ENCODE data around the gene SMIM41.

The SMIM41 gene

DNA sequence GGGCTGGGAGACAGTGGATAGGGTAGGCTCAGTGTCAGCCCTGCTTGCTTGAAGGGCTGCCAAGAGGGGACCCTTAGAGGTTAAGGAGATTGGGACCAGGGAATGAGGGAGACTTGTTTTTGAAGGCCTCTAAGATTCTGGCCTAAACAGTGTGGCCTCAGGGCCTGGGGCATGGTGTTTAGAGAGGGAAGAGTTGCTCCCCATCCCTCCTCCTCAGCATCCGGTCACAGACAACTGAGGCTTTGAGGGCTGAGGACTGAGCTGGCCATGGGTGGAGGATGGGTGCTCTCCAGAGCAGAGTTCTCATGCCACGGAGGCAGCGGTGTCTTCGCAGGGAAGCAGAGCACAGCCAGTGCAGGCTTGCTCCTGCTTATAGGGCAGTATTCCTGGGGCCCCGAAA, 62.9 kb downstream of the SMIM41 start:
- Histone ChIP-seq H3K27me3 (replicated peaks) (no peaks in the 10 kb centered on the region), H3K27ac (no peak overlapping the region), H3K4me3 (ENCODE audit: low read depth, low read length) (no peak overlapping the region), H3K36me3 (replicated peaks) (no peaks in the 10 kb centered on the region)
- in situ Hi-C loops (cut with HindIII; ENCODE audit: low pct_ligation_motif_present, low sequenced_read_pairs) = no loop called here
- DNase-seq = no peak
- TF ChIP-seq, protein P1, sequence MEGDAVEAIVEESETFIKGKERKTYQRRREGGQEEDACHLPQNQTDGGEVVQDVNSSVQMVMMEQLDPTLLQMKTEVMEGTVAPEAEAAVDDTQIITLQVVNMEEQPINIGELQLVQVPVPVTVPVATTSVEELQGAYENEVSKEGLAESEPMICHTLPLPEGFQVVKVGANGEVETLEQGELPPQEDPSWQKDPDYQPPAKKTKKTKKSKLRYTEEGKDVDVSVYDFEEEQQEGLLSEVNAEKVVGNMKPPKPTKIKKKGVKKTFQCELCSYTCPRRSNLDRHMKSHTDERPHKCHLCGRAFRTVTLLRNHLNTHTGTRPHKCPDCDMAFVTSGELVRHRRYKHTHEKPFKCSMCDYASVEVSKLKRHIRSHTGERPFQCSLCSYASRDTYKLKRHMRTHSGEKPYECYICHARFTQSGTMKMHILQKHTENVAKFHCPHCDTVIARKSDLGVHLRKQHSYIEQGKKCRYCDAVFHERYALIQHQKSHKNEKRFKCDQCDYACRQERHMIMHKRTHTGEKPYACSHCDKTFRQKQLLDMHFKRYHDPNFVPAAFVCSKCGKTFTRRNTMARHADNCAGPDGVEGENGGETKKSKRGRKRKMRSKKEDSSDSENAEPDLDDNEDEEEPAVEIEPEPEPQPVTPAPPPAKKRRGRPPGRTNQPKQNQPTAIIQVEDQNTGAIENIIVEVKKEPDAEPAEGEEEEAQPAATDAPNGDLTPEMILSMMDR (IDR thresholded peaks at IDR 0.05; ENCODE audit: low read depth, low read length, missing control alignments) = no peak

DNA sequence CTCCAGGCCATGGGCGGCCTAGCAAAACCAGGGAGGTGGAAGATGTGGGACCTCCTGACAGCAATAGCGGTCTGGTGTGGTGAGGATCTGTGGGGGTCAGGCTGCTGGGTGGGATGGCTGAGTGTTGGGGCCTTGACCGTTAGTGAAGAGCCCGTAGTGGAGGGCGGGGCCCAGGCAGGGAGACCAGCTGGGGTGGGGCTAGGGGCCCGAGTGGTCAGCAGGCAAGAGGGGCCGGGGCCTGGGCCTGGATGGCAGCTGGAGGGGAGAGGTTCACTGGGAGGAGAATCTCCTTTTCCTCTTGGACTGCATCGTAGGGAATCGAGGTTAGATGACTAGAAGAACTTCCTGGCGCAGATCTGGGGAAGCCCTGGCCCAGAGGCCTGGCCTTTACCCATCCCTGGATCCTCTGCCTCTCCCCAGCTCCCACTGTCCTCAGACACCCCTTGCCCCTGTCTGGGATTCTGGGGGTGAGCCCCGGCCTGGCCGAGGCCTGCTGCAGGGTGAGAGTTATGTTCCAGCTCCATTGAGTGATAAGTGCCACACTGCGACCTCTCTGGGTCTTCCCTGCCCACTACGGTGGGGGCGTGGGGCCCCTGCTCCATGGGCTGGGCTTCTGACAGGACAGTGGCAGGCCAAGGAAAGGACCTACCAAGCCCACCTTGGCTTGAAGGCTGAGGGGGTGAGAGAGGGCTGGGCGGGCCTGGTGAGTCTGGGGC, 65.2 kb downstream of the SMIM41 start:
- no peak for DNase-seq
- H3K27ac ChIP-seq = no peak overlapping the region
- TF ChIP-seq, protein P1 (IDR thresholded peaks at IDR 0.05; ENCODE audit: low read depth, low read length, missing control alignments) = no peak
- H3K4me3 ChIP-seq (ENCODE audit: low read depth, low read length) = no peak overlapping the region
- in situ Hi-C loops (cut with HindIII; ENCODE audit: low pct_ligation_motif_present, low sequenced_read_pairs) = no loop called here
- H3K36me3 ChIP-seq (replicated peaks) = no peaks in the 10 kb centered on the region
- H3K27me3 ChIP-seq (replicated peaks) = no peaks in the 10 kb centered on the region

DNA sequence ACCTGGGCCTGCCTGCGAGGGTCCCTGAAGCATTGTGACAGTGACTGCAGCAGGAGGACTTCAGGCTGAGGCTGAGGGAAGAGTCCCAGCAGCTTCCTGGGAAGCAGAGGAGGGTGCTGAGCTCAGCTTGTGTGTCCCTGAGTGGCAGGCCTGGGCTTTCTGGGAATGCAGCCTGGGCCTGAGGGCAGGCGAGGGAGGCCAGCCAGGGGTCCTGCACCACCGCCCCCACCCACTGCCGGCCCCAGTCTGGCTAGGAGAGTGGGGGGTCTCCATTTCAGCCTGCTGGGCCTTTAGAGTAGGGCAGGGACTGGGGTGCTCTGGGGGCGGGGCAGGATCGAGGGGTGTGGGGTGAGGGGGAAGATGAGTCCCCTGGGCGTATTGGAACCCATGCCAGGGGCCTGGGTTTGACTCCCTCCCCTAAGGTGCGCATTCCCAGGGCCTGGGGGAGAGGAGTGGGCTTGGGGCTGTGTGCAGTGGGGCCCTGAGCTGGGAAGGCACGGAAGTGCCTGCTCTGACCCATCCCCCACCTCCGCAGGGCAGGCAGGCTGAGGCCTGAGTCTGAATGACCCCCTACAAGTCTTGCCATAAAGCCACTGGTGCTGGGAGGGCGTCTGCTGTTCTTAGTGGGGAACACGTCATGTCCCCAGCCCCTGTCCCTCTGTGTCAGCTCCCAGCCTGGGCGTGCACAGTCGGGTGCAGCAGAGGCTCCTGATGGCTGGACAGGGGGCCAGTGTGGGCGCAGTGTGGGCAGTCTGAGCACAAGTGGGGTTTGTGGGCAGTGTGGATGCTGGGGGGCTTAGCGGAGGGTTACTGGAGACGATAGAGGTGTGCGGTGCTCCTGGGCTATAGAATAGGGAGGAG, 66.0 kb downstream of the SMIM41 start:
- TF ChIP-seq, protein P1 (IDR thresholded peaks at IDR 0.05; ENCODE audit: low read depth, low read length, missing control alignments) = no peak
- H3K27ac ChIP-seq = no peak overlapping the region
- H3K4me3 ChIP-seq (ENCODE audit: low read depth, low read length) = no peak overlapping the region
- no peaks in the 10 kb centered on the region for H3K27me3 ChIP-seq (replicated peaks)
- H3K36me3 ChIP-seq (replicated peaks) = no peaks in the 10 kb centered on the region
- no peak for DNase-seq
- in situ Hi-C loops (cut with HindIII; ENCODE audit: low pct_ligation_motif_present, low sequenced_read_pairs) = no loop called here

DNA sequence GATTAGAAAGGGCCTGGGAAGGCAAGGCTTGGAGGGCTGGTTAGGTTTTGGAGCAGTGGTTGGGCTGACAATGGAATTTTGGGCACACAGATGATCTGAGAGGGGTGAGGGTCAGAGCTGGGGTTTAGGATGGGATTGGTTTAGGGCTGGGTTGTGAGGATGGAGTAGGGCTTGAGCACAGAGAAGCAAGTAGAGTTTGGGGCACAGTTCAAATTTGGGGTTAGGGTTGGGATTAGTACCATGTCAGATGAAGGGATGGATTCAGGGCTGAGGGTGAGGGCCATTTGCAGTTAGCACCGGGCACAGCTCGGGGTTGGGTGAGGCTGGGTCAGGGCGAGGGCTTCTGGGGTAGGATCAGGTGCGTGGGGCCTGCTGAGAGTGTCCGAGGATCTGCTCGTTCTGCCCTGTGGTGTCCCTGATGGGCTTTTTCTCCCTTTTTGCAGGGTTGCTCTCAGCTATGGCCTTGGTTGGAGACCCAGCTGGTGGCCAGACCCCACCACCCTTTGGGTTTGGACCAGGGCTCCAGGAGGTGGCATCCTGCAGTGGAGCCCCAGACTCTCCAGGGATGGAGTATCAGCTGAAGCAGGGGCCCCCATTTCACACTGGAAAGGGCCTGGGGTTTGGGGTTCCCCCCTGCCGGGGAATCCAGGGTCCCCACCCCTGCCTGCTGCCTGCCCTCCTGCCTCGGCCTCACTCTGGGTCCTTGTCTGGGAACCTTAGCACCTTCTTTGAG, 66.8 kb downstream of the SMIM41 start:
- Histone ChIP-seq H3K27ac (peak overlapping the region; percentile 82), H3K4me3 (ENCODE audit: low read depth, low read length) (no peak overlapping the region), H3K36me3 (replicated peaks) (no peaks in the 10 kb centered on the region), H3K27me3 (replicated peaks) (no peaks in the 10 kb centered on the region)
- in situ Hi-C loops (cut with HindIII; ENCODE audit: low pct_ligation_motif_present, low sequenced_read_pairs) = no loop called here
- TF ChIP-seq, protein P1 (IDR thresholded peaks at IDR 0.05; ENCODE audit: low read depth, low read length, missing control alignments) = no peak
- no peak for DNase-seq

DNA sequence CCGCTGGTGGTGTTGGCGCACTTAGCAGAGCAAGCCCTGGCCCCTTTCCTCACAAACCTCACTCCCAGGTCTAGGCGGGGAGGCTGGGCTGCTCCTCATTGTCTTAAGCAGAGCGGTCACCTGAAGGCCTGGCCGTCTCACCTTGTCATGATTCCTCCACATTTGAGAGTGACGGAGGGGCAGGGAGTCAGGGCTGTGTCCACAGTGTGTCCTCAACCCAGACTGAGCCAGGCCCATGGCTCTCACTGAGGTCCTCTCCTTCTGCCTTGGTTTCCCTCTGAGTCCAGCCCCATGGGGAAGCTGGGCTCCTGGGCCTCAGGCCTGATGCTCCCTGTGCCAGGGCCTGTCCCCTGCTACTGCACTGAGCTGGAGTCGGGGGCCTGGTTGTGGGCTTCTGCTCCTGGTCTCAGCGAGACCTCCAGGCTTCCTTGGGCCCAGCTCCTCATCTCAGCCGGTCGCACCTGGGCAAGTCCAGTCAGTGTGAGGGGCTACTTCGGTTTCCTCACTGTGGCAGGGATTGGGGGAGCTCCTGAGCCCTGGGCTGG, 67.4 kb downstream of the SMIM41 start:
- Histone ChIP-seq H3K4me3 (ENCODE audit: low read depth, low read length) (no peak overlapping the region), H3K36me3 (replicated peaks) (no peaks in the 10 kb centered on the region), H3K27ac (peak overlapping the region; percentile 82), H3K27me3 (replicated peaks) (no peaks in the 10 kb centered on the region)
- in situ Hi-C loops (cut with HindIII; ENCODE audit: low pct_ligation_motif_present, low sequenced_read_pairs) = no loop called here
- TF ChIP-seq, protein P1 (IDR thresholded peaks at IDR 0.05; ENCODE audit: low read depth, low read length, missing control alignments) = no peak
- no peak for DNase-seq

Data from brain microvascular endothelial cell (primary cell).